Cerebellar cortex (tissue), 1 donor: Measurements from ENCODE around the gene IGSF9.
A peak's percentile ranks its signal among the peaks of the same experiment; 100 is the strongest.

ENCODE experiments used
- DNase-seq: peaks from one replicate; pipeline ENCODE4 v3.0.0-alpha.2; 2015; ENCODE audit warnings: low spot score

The IGSF9 gene

DNA sequence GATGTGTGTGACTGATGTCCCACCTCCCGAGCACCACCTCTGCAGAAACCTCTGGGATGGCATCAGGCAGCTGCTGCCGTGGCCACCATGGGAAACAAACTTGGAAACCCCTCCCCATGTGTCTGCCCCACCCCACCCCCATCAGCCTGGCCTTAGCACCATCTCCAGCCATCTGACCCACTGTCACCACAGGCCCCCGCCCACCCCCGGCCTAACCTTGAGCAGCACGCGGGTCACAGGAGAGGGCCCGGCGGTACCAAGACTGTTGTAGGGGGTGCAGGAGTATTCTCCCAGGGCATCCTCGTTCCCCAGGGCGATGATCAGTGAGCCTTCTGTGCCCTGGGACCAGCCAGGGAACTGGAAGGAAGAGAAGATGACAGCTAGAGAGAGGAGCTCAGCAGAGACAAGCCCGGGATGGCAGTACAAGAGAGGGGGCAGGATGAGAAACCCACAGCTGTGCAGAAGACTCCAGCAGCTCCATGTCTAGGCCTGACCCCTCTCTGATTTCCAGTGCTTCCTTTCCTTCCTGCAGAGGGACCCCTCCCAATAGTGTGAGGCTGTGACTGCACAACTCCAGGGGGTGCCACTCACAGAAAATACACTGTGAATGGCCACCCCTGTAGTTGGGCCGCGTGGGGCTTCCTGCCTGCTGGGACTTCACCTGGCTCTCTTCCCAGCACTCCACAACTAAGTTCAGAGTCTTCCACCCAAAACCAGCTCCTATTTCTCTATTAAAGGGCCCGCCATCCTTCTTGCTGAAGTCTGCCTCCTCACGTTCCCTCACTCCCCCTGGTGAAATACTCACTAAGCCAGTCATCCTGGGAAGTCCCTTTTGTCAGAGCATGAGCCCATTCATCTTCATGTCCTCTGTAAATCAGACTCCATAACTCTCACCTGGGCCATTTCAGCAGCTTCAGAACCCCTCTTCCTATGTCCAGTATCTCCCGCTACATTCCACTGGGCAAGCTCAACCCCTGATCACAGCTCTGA, 12.8 kb downstream of the IGSF9 start:
- DNase-seq = no peak

DNA sequence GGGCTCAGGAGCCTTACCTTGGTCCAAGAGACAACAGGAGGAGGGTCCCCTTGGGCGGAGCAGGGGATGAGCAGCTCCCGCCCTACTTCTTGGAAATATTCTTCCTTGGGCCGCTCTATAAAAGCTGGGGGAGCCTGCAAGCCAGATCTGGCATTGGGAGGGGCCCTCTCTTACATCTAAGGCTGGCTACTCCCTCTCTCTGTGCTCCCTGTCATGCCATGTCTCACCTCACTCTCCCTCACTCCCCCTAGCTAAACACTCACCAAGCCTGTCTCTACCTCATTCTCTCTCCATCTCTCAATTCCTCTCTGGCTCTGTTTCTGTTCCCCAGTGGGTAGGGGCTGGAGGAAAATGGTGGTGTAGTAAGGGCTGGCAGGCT, 13.6 kb downstream of the IGSF9 start:
- DNase-seq = no peak

DNA sequence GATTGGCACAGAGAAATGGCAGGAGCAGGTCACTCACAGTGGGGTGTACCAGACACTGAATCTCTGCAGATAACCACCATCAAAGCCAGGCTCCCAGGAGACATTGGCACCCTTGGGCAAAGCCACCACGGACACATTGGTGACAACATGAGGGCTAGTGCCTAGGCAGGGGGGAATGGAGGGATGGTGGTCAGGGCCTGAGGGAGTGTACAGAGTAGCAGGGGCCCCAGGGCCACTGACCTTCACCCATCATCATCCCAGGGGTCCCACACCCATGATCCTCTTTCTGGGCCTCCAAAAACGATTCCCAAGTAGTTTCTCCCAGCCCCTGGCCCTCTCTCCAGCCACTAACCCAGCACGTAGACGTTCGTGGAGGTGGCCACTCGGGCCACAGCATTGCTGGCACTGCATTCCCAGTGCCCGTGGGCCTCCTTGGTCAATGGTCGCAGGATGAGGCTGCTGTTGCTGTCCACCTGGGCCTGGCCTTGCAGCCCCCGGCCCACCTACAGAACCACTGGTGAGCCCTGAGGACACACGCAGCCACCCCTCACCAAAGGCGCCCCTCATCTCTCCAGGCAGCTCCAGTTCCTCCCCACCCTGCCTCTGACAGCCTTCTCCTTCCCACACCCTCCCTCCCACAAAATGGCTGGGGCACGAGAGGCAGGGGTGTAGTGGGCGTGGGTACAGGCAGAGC, 14.2 kb downstream of the IGSF9 start:
- no peak for DNase-seq

DNA sequence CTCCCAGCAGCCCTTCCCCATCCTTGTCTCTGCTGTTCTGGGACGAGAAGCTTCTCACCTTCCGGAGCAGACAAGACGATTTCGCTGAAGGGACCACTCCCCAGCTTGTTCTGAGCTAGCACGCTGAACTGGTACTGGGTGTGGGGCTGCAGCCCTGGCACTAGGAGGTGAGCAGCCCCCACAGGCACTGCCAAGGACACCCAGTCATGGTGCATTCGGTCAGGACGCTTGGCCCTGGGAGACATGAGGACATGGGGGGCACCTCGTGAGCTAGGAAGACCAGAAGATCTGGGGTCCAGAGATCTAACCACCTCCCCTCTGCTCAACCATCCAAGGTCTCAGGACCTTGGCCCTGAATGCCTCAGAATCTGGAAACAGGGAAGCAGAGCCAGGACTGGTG, 14.8 kb downstream of the IGSF9 start:
- DNase-seq = no peak

DNA sequence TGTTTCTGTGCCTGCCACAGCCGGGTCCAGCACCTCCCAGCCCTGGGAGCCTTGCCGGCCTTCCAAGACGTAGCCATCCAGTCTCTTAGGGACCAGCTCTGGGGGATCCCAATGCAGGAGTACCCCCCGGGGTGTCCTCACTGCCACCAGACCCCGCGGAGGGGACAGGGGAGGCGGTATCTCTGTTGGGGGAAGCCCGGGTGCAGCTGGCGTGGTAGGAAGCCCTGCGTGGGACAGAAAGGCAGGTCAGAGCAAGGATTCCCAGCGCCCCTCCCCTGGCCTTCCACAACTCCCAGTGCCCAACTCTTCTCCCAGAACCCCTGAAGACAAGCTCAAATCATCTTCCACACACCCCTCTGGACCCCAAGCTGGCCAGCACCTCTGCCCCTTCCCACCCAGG, 15.2 kb downstream of the IGSF9 start:
- no peak for DNase-seq

DNA sequence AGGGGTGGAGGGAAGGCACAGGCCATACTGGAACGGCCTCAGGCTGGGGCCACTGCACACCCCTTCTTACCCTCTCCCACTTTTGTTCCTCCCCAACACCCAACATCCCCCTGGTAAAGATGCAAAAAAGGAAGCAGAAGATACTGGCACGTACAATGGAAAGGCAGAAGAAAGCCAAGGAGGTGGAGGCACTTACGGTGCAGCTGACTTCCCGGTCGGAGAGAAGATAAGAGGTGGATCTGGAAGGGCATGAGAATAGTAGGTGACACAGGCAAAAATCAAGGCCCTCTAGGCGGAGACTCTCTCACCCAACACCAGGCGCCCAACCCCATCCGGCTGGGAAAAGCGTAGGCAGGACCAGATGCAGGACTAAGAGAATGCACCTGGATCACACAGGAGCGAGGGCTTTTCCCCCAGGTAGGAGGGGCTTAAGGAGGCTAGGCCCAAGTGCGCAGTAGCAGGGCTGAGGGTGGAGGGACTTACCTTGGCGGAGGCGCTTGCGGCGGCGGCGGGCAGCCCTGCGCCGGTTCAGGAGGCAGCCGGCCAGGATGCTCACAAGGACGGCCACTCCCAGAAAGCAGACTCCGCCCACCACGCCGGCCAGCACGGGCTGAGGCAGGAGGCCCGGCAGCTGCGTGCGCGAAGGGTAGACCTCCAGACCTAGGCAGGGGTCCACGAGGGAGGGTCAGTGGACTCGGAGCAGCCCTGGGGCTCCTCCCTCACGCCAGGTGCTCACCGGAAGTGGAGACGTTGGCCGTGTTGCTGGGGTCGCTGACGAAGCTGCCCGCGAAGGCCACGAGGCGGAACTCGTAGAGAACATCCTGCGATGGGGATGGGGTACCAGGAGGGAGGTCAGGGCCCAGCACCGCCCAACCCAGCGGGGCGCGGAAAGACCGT, 16.0 kb downstream of the IGSF9 start:
- DNase-seq = no peak

DNA sequence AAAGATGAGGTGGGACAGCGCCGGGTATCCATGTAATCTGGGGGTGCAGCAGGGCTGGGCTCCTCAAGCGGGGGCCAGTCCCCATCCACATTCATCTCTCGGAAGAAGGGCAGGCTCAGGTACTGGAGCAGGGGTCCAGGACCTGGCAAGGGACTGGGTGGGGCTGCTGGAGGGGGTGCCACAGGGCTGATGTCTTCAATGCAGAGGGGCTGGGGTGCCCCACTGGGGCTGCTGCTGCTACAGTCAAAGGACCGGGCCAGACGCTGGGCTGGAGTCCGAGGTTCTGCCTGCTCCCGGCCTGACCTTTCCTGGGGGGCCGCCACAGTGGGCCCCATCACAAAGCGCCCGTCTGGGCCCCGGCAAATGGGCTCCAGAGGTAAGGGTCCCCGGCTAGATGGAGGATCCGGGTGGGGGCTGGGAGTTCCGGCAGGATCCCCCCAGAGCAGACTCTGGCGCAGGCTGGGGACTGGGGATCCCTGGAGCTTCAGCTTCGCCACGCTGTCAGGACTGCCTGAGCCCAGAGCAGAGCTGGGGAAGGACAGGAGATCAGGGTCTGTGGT, 16.8 kb downstream of the IGSF9 start:
- no peak for DNase-seq

DNA sequence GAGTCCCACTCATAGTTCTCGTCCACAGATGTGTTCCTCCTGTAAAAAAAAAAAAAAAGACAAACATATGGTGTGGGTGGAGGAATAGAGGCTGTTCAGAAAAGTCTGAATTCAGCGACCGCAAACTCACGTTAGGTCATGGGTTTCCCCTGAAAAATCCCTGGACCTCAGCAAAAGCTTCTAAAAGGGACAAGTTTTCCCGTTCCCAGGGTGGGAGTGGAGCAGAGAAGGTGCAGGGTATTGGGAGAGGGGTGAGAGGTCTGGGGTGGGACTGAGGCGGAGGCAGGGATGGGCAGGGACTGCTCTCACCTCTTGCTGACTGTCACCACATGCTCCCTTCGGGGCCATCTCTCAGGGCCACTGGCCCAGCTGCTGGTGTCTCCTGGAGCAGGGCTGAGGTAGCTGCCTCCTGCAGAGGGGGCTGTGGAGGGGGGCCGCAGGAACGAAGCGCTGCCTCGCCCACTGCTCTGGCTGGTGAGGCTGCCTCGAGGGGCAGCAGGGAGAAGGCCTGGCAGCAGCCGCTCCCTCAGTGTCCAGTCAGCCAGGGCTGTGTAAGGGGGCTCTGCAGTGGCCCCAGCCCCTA, 17.5 kb downstream of the IGSF9 start:
- DNase-seq = no peak

DNA sequence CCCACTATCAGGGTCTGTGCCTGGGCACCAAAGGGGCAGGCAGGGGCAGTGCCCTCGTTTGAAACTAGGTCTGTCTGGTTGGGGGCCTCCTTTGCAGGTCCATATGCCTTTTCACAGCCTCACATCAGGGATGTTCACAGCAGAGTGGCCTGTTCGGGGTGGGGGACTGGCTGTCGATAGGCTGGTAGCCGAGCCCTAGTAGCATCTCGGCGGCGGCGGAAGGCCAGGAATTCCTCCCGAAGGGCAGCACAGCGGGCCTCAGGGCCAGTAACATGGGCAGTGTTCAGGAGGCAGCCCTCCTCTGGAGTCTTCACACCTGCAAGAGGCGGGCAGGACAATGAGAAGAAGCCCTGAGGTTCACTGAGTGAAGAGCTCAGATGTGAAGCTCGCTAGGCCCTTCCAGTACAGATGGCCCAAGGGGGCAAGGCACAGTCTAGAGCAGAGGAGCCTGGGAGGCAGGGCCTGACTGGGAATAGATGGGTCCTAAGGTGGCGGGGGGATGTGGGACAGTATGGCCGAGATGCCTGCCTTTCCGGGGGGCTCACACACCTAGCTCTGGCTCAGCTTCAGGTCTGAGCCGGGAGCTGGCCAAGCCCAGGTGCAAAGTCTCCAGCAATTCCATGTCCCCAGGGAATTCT, 18.1 kb downstream of the IGSF9 start:
- DNase-seq = no peak

DNA sequence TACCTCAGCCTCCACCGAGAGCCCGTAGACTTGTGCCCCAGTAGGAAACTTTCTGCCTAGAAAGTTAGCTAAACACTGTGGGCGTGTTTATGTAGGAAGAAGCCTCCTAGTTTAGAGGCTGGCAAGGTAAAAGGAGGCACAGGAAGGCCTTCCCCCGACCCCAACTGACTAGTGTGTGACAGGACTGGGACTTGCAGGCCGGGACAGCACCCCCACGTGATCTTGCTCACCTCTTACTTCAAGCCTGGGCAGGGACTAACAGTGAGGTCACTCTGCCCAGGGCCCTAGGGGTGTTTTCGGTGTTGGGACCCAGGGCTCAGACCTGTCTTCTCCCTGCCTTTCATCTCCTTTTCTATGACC, 19.7 kb downstream of the IGSF9 start:
- DNase-seq = no peak

DNA sequence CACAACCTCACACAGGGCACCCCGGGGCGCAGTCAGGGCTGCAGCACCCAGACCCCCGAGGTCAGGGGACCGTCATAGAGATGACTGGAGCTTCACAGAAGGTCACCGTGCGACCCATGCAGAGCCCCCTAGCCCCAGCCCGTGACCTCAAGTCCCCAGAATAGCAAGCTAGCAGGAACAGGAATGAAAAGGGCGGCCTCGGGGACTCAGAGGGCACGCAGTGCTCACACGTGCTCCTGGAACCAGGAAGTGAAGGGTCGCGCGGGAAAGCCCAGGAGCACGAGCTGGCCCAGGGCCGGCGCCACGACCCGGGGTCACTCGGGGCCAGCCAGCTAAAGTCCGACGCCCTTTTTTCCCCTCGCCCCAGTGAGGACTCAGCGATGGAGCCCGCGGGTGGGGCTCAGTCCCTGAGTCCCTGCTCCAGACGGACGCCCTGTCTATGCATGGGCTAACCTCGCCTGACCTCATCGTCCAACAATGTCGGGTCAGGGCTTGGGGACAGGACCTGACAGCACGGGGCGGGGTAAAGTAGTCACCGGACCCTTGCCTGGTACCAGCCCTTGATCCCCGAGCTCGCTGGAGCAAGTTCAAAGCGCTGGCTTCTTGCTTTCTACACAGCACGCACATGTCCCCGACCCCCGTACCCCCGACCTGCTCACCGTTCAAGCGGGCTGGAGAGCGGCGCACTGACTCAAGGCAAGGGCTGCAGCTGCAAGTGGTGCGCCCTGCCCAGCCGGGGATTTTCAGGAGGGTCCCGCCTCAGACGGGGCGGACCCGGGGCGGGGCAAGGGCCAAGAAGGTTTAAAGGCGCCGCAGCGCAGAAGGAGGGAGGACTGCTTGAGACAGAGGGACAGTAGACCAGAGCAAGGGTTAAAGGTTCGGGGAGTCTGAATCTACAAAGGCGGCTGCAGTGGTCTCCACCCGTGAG, 20.4 kb downstream of the IGSF9 start, which contains the start of gene TAGLN2:
TAGLN2 (minus strand) TSS at position 717 of the 928 bp plus-strand sequence. CDS start 4,998 bp downstream, outside the sequence.
- DNase-seq = peak; percentile 48

DNA sequence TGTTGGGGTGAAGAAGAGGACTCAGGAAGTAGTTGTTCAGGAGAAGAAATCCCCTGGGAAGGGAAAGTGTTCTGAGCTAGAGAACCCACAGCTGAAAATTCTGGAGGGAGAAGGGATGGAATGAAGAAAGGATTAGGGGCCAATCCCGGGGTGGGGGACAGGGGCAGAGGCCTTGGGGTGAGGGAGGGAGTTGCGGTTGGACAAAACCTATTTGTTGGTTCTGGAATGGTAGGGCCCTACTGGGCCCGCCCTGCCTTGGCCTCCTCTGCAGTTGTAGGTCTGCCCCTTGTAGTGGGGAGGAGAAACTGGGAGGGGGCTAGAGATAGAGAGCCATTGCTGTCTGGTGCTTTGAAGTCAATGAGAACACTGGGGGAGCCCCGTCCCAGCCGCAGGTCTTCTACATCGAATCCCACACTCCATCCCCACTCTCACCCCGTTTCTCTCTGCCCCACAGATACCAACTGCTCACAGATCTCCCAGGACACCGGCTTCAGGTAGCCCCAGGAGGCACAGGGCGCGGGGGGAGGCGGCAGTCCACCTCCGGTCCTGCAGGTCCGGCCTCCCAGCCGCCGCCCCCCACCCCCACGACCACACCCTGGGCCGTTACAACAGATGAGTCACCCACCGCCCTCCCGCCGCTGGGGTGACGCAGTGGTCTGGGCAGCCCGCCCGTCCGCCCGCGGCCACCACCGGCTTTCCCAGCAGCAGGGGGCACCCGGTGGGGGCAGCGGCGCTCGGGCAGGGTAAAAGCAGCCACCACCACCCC, 21.2 kb downstream of the IGSF9 start:
- no peak for DNase-seq

DNA sequence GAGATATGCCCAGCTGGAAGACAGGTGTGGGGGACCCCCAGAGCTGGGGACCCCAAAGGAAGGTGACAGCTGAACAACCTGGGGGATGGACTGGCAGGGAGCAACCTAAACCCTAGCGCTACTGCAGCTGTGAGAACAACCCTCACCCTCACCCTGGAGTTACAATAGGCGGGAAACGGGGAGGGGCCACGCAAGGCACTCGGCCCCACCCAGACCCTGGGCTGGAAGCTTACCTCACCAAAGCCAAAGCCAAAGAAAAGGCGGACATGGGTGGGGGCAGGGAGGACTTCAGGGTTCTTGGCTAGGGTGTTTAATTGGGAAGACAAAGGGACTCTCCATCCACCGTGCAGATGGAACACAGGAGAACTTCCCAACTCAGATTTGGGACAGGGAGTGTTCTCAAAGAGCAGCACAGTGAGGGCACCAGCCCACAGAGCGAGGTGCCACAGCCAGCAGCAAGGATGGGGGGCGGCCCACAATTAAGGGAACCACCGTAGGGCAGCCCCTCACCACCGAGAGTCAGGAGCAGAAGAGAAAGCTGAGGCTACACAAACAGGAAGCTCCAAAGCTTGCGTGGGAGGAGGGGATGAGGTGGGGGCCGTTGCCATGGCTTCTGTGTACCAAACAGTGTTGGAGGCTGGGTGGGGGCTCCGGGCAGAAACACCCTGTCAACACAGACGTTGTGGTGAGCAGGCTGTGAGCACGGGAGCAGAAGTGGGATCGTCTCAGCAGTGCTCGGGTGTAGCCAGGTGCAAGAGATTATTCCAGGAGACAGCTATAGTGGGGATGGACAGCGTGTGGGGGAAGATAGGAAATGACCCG, 22.0 kb downstream of the IGSF9 start:
- DNase-seq = no peak

DNA sequence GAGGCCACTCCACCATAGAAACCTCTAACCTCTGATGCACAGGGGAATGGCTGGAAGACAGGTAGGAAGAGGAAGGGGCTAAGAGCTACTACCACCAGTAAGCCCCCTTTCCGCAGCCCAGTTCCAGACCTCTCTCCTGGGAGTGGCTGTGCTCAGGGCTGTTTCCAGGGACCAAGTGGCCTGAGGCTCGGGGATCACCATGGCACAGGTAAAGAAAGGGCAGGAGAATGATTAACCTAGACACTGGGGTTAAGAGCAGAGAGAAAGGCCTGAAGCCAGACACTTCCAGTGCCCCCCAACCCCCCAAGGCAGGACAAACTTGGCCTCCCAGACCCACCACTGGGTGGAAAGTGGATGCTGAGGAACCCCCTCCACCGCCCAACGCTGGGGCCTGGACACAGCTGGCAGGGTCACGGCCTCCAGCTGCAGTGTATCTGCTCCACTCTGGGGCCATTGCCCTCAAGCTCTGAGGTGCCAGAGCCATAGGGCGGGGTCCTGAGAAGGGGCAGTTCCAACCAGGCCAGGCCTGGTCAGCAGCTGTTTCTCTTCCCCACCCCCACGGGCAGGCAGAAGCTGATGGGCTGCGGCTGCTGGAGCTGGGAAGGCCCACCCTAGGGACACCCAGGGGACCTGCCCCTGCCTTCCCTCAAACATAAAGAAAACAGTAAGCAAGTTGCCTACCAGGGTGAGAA, 22.8 kb downstream of the IGSF9 start:
- DNase-seq = no peak

DNA sequence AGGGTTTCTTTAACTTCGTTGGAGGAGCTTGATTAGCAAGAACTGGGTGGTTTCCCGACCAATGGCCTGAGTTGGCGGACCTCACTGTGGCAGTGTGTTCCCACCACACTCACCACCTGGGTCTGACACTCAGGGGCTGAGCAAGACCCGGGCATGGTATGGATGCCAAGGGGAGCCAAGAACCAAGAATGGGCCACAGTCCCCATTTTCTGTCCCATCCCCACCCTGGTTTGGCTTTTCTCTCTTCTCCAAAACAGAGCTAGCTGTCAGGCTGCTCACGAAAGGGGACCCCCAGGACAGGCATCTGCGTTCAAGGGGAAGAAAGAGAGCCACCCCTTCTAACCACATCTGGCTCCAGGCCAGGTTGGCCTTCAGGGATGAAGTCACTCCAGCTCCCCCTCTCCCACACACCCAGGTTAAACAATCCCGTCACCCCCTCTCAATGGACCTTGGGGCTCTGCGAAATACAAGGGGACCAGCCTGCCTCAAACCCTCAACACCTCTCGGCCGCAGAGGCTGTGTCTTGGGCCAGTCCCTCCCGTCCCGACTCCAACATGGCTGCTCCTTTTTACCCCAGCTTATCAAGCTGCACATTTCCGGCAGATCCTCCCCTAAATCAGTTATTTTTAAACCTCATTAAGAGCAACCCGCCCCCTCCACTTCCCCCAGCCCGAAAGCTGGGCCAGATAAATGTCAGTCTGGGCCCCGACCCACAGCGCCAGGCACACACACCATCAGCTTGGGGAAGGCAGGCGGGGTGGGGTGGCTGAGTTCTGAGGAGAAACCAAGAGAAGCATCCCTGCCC, 23.5 kb downstream of the IGSF9 start:
- DNase-seq = no peak

DNA sequence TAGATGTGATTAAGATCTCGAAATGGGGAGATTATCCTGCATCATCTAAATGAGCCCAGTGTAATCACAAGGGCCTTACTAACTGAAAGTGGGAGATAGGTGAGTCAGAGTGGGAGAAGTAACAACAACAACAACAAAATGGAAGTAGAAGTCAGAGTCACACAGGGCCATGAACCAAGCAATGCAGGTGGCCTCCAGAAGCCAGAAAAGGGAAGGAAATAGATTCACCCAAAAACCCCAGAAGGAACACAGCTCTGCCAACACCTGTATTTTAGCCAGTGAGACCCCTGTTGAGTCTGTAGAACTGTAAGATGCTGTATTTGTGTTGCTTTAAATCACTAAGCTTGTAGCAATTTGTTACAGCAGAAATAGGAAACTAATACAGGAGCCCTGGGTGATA, 24.2 kb downstream of the IGSF9 start:
- no peak for DNase-seq

DNA sequence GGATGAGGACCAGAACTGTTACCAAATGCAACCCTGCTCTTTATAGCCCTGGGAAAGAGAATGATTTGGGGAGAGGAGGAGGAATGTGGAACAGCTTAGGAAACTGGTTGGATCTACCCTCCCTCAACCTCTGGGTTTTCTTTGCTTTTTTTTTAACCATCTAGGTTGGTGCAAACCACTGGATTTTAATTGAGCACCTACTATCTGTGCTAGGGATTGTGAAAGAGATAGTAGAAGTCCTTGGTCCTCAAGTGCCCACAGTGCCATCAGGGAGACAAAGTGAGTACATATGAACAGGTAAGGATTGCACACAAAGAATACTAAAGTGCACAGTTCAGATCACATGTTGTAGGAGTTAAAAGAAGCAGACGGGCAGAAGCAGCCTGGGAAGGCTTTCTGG, 24.8 kb downstream of the IGSF9 start:
- DNase-seq = no peak
